Measurements from ENCODE around the gene PMEL. TPM values are rescaled to one million over a fixed set of nuclear protein-coding genes. Genes with fewer than 3 reads are reported as not detected.

PMEL gene
- polyA plus RNA-seq, 1 donor (not counting 4 experiments of a cell fraction or from before 2014, with no cell fraction given) = 1.3 TPM

- Histone ChIP-seq H4K20me1 (ENCODE audit: control insufficient read depth, extremely low read depth, insufficient read depth, low read length) (no peaks in the 10 kb centered on the region), H3K79me2 (ENCODE audit: control insufficient read depth, insufficient read depth, low read length) (peaks cover 48% of the 10 kb centered on the region), H3K4me1 (ENCODE audit: control insufficient read depth, extremely low read depth, insufficient read depth, low read length) (peaks cover 19% of the 10 kb centered on the region), H3K36me3 (ENCODE audit: control insufficient read depth in 2 of 2, extremely low read depth in 1 of 2, insufficient read depth in 2 of 2, low read length in 2 of 2) (peaks cover 0 to 5% of the 10 kb centered on the region in 2 experiments), H3K9ac (ENCODE audit: control insufficient read depth, extremely low read depth, insufficient read depth, low read length) (no peak overlapping the region), H3K4me3 (ENCODE audit: control insufficient read depth in 2 of 3, extremely low read depth in 1 of 3, insufficient read depth in 2 of 3, low read depth in 1 of 3, low read length in 3 of 3) (no peak overlapping the region), H2AFZ (ENCODE audit: control insufficient read depth, low read length) (no peak overlapping the region), H3K9me3 (ENCODE audit: control insufficient read depth, low read depth, low read length) (no peaks in the 10 kb centered on the region), H3K9me1 (ENCODE audit: control insufficient read depth, extremely low read depth, insufficient read depth, low read length) (no peaks in the 10 kb centered on the region), H3K4me2 (ENCODE audit: control insufficient read depth, extremely low read depth, insufficient read depth, low read depth, low read length) (peak overlapping the region; percentile 76), H3K27me3 (ENCODE audit: control insufficient read depth, extremely low read depth, insufficient read depth, low read length) (no peaks in the 10 kb centered on the region), H3K27ac (ENCODE audit: control insufficient read depth, insufficient read depth, low read length) (no peak overlapping the region)
- FAIRE-seq (no peak), DNase-seq (ENCODE audit: low read depth, low spot score) (no peak)
- dilution Hi-C loops (cut with MboI; ENCODE audit: extremely low pct_ligation_motif_present, low sequenced_read_pairs) = no loop called here
- no peak for TF ChIP-seq EZH2 (IDR thresholded peaks at IDR 0.05; ENCODE audit: low read length)
- TF ChIP-seq CTCF (optimal IDR thresholded peaks at IDR 0.05 in 1 of 3, IDR thresholded peaks at IDR 0.05 in 1 of 3, conservative IDR thresholded peaks at IDR 0.05 in 1 of 3; ENCODE audit: extremely low read depth in 1 of 3, insufficient read depth in 2 of 3, low read length in 3 of 3) = no peak
These were observed 50.4 kb downstream of the PMEL start for GRCh38 chr12:55915482-55915859.

- no peak overlapping the region for H2AFZ ChIP-seq (ENCODE audit: control insufficient read depth, low read length)
- FAIRE-seq = no peak
- H3K36me3 ChIP-seq (ENCODE audit: control insufficient read depth in 2 of 2, extremely low read depth in 1 of 2, insufficient read depth in 2 of 2, low read length in 2 of 2) = peaks cover 0 to 3% of the 10 kb centered on the region in 2 experiments
- no peaks in the 10 kb centered on the region for H3K9me3 ChIP-seq (ENCODE audit: control insufficient read depth, low read depth, low read length)
- no peak for TF ChIP-seq EZH2 (IDR thresholded peaks at IDR 0.05; ENCODE audit: low read length)
- TF ChIP-seq CTCF (optimal IDR thresholded peaks at IDR 0.05 in 1 of 3, IDR thresholded peaks at IDR 0.05 in 1 of 3, conservative IDR thresholded peaks at IDR 0.05 in 1 of 3; ENCODE audit: extremely low read depth in 1 of 3, insufficient read depth in 2 of 3, low read length in 3 of 3) = no peak
- no peak overlapping the region for H3K4me2 ChIP-seq (ENCODE audit: control insufficient read depth, extremely low read depth, insufficient read depth, low read depth, low read length)
- dilution Hi-C loops (cut with MboI; ENCODE audit: extremely low pct_ligation_motif_present, low sequenced_read_pairs) = no loop called here
- no peak for DNase-seq (ENCODE audit: low read depth, low spot score)
- H3K9me1 ChIP-seq (ENCODE audit: control insufficient read depth, extremely low read depth, insufficient read depth, low read length) = no peaks in the 10 kb centered on the region
- H3K79me2 ChIP-seq (ENCODE audit: control insufficient read depth, insufficient read depth, low read length) = peaks cover 32% of the 10 kb centered on the region
- H3K27me3 ChIP-seq (ENCODE audit: control insufficient read depth, extremely low read depth, insufficient read depth, low read length) = no peaks in the 10 kb centered on the region
- peaks cover 33% of the 10 kb centered on the region for H3K4me1 ChIP-seq (ENCODE audit: control insufficient read depth, extremely low read depth, insufficient read depth, low read length)
- H3K27ac ChIP-seq (ENCODE audit: control insufficient read depth, insufficient read depth, low read length) = no peak overlapping the region
- H4K20me1 ChIP-seq (ENCODE audit: control insufficient read depth, extremely low read depth, insufficient read depth, low read length) = no peaks in the 10 kb centered on the region
- H3K4me3 ChIP-seq (ENCODE audit: control insufficient read depth in 2 of 3, extremely low read depth in 1 of 3, insufficient read depth in 2 of 3, low read depth in 1 of 3, low read length in 3 of 3) = no peak overlapping the region
- no peak overlapping the region for H3K9ac ChIP-seq (ENCODE audit: control insufficient read depth, extremely low read depth, insufficient read depth, low read length)
These were observed 52.9 kb downstream of the PMEL start for GRCh38 chr12:55912908-55913307.

All from keratinocyte (primary cell).